Measurements from ENCODE around the gene LATS1.

Gene LATS1

DNA sequence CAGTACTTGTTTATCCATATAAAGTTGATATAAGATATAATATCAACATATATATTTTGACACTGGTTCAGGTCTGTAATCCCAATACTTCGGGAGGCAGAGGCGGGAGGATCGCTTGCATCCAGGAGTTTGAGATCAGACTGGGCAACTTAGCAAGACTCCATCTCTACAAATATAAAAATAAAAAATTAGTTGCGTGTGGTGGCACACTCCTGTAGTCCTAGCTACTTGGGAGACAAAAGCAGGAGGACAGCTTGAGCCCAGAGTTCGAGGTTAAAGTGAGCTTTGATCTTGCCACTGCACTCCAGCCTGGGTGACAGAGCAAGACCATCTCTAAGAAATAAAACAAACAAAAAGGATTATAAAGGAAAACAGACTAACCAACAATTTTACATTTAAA is 60.5 kb downstream of the LATS1 start:
- no peak for DNase-seq

DNA sequence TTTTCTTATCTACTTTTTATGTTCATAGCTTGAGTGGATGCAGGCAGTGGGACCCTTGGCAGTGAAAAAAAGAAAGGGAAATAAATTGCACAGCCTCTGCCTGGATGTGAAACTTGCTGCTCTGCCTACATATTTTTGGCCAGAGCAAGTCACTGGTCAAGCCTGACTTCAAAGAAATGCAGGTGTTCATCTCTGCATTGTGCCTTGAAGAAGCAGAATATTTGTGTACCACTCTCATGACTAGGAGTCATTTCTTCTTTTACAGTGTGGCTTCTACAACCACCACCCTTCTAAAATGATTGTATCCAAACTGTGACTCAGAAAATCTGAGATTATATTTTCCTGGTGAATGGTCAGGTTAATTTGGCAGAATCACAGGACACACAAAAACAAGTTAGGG is 66.8 kb downstream of the LATS1 start:
- no peak for DNase-seq

DNA sequence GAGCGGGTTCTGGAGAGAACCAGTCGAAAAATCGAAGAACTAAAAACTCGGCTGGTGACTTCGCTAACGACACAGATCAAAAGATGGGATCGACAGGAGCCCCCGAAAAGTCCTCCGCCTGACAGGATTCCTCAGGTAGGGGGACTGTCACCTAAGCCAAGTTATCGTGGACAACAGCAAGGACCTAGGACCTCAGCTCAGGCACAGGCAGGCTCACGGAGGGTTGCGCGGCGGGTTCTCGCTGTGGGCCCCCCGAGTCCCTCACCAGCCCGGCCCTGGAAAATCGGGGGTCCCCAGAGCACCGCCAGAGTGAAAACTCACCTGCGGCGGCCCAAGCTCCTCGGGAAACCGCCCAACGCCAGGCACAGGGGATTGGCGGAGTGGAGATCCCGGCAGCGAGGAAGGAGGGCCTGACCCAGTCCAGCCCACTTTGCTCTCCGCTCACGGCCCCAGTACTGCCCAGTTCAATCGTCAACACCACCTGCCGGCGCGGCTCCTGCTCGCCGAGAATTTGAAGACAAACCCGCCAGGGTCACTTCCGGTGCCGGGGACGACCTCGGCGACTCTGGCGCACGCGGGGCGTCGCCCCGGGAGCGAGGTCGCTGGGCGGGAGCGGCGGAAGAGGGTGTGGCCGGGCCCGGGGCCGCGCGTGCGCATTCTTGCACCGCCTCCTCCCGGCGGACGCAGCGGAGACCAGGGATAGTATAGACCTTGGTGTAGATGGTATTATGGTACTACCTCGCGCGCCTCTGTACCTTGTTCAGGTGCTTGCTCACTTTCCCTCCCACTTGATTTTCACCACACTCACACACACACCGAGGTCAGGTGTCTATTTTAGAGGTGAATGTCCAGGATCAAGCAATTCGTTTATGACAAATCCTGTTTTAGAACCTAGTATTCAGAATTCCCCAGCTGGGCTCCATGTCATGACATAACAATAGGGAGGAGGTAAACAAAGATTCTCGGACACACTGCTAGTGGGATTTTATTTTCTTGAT is 69.5 kb downstream of the LATS1 start, which contains the start of gene KATNA1:
TSS of gene KATNA1 (minus strand) at position 567 of the 998 bp plus-strand sequence. CDS start 10,167 bp downstream, outside the sequence.
- peak; percentile 89 for DNase-seq

DNA sequence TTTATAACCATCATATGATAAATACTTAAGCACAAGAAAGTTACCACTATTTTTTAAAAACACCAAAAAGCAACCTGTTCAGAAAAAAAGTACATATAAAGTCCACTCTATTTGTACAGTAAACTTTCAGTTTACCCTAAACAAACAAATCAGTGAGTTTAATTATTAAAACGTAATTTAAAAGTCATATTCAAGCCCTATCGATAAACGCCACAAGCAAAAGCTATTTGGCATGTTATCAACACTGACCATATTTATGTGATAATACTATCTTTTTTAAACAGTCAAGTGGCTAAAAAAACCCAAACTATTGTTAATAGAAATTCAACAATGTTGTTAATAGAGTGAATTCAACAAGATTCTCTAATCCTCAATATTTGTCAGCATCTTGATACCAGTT is 71.3 kb downstream of the LATS1 start:
- no peak for DNase-seq

DNA sequence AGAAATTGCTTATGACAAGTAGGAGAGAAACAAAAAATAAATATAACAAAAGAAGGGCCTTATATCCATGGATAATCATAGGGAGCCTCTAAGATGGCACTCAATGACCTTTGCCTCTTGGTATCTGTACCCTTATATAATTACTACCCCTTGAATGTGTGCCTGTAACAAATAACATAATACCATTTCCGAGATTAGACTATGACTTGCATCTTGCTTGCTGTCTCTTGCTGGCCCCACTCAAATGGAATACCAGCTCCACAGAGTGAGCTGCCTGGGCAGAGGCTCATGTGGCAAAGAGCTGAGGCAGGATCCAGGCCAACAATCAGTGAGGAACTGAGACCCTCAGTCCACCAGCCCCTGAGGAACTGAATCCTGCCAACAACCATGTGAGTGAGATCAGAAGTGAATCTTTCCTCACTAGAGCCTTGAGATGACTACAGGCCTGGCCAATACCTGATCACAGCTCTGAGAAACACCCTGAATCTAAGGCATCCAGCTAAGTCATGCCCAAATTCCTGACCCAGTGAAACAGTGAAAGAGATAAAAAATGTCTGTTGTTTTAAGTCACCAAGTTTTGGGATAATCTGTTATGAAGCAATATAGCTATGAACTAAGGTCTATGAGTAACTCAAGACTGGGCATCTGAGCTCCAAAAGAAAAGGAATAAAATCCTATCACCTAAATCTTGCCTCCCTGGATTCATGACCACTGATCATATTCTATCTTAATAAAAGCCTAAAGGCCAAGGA is 74.9 kb downstream of the LATS1 start:
- DNase-seq = no peak

DNA sequence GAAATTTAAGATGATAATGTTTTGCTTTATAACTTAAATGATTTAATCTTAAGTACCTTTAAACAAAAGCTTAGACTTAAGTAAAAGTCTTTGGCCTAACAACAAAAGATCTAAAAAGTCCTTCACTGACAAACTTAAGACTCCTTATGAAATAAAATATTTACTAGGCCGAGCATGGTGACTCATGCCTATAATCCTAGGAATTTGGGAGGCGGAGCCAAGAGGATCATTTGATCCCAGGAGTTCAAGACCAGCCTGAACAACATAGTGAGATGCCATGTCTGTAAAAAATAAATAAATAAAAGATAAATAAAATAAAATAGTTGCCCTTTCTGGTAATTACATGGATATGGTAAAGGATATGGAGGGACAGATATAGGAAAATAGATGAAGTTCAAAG is 81.8 kb downstream of the LATS1 start:
- no peak for DNase-seq

DNA sequence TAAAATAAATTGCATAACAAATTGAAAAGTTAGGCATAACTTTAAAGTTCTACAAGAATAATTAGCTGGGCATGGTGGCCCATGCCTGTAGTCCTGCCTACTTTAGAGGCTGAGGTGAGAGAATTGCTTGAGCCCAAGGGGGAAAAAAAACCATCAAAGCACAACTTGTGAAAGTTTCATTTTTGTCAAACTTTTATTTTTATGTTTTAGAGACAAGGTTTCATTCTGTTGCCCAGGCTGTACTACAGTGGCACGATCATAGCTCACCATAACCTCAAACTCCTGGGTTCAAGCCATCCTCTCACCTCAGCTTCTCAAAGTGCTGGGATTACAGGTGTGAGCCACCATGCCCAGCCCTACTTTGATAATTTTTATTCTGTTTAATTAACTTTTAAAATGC is 83.6 kb downstream of the LATS1 start:
- no peak for DNase-seq

DNA sequence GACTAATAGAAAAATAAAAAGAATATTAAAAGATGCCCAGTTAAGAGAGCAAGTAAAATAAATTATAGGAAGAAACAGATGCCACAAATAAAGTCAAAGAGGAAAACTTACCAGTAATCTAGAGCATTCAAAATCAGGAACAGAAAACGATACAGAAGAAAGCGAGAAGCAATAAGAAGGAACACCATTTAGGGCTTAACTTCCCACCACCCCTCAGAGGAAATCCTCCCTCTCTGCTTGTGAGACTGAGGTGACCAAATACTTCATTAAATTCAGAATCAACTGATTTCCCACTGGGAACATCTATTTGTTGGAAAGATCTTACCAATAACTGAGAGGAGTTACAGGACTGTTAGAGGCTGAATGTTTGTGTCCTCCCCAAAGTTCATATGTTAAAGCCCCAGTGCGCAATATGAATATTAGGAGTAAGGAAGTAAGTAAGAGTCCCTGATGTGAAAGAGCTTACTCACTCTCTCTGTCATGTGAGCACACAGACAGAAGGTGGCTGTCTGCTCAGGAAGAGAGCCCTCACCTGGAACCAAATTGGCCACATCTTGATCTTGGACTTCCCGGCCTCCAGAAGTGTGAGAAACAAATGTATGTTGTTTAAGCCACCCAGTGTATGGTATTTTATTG is 88.9 kb downstream of the LATS1 start:
- no peak for DNase-seq

DNA sequence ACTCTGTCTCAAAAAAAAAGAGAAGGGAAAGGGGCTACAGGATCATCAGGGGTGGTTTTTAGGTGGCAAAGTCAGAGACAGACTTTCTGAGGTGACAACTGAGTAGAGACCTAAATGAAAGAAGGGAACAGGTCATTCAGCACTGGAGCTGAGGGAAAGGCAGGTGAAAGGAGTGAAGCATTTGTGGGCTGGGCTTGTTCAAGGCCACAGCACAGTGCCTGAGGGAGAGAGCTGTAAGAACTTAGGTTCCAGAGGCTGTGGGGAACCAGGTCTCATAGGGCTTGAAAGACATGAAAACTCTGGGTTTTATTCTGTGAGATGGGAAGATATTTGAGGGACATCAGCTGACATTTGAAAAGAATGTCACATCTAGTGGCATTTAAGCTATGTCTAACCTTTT is 90.2 kb downstream of the LATS1 start:
- no peak for DNase-seq

DNA sequence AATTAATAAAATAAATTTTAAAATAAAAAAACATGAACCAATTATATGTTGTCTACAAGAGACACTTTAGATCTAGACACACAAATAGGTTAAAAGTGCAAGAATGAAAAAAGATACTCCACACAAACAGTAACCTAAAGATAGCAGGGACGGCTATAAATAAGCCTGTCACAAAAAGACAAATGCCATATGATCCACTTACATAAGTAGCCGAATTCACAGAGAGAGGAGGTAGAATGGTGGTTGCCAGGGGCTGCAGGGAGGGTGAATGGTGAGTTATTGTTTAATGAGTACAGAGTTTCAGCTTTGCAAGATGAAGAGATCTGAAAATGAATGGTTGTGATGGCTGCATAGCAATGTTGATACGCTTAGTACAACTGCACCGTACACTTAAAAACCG is 102.1 kb downstream of the LATS1 start:
- DNase-seq = no peak

DNA sequence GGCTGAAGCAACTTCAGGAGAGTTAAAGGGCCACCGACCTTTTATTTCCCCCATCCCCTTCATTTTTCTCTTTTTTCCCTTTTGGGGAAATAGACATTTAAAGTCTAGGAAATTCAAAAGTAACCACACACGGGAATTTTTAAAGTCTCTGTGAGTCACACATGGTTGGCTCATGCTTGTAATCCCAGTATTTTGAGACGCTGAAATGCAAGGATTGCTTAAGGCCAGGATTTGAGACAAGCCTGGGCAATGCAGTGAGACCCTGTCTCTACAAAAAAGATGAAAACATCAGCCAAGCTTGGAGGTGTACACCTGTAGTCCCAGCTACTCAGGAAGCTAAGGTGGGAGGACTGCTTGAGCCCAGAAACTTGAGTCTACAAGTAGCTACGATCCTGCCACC is 103.6 kb downstream of the LATS1 start:
- DNase-seq = no peak

DNA sequence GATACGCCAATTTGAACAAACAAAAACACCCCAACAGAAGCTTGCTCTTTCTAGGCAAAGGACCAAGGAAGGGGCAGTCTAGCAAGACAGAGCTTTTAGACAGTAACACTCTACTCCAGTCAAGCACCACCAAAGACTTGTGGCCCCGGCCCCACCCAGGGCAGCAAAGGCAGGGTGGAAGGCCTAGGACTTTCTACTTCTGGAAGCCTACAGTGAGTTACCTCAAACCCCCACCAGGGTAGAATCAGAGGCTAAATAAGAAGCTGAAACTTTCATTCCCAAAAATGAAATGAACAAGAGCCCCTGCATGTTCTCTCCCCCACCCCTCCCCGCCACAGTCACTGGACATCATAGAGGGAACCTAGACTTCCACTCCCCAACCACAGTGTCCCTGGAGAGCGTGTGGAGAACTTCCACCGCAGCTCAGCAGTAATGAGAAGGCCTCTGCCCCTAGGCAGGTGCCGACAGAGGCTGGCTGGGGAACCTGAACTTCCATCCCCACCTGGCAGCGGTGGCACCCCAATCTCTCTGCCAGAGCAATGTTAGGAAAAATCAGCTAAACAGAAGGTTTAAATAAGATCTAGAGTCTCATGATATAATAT is 109.4 kb downstream of the LATS1 start:
- no peak for DNase-seq
